Stimulated activated CD4-positive, alpha-beta T cell treated with anti-CD3 and anti-CD28 coated beads, Interleukin-15, amount 100 ng/mL, for 48 hours (primary cell): ENCODE results near the gene AKNA.
A peak's percentile ranks its signal among the peaks of the same experiment; 100 is the strongest.

Experiments
- DNase-seq, 2 donors: peaks; one replicate each; pipeline ENCODE4 v3.0.0-alpha.2; 2020; ENCODE audit warnings: low read depth in 2 of 2

The AKNA gene

GRCh38 chr9:114378016-114378415, 9.8 kb downstream of the AKNA start:
- DNase-seq, result no peak

- no peak for DNase-seq
Measured at GRCh38 chr9:114376586-114377445, 11.0 kb downstream of the AKNA start.

GRCh38 chr9:114375386-114376175, 12.2 kb downstream of the AKNA start:
- DNase-seq, result no peak

DNA sequence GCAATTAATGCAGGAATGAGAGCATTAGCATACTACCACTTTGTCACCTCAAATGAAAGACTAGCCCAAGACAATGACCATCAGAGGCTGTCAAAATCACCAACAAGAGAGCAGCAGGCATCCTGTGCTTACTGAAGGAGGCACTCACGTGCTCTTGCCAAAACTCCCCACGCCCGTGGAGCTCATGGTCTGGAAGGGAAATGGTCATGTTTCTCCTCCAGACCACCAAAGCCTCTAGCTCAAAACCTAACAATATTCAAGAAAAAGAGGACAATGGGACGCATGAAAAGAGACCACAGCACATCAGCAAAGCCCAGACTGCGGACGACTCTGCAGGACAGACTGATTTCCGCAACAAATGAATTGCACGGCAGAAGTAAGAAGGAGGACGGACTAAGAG, 12.8 kb downstream of the AKNA start:
- no peak for DNase-seq

- DNase-seq, result no peak
Measured at GRCh38 chr9:114373960-114374730, 13.6 kb downstream of the AKNA start.

GRCh38 chr9:114372921-114373448, 14.8 kb downstream of the AKNA start:
- peak; percentile 64 to 67 for DNase-seq

GRCh38 chr9:114371973-114372917, 15.5 kb downstream of the AKNA start:
- no peak for DNase-seq

- DNase-seq, result no peak
Measured at GRCh38 chr9:114371343-114371944, 16.3 kb downstream of the AKNA start.

DNA sequence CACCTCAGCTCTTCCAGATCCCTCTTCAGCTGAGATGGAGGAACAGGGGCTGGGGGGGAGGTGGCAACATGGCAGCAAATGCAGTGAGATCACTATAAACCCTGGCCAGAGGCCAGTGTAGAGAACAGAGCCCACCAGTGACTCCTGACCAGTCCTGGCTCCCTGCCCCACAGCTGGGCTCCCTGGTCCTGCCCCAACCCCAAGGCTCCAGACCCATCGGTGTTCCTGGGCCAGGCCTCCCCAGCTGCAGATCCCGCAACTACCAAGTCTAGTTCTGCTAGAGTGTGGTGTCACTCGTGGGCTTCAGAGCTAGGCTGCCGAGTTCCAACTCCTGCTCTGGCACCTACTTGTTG, 16.8 kb downstream of the AKNA start:
- no peak for DNase-seq

DNA sequence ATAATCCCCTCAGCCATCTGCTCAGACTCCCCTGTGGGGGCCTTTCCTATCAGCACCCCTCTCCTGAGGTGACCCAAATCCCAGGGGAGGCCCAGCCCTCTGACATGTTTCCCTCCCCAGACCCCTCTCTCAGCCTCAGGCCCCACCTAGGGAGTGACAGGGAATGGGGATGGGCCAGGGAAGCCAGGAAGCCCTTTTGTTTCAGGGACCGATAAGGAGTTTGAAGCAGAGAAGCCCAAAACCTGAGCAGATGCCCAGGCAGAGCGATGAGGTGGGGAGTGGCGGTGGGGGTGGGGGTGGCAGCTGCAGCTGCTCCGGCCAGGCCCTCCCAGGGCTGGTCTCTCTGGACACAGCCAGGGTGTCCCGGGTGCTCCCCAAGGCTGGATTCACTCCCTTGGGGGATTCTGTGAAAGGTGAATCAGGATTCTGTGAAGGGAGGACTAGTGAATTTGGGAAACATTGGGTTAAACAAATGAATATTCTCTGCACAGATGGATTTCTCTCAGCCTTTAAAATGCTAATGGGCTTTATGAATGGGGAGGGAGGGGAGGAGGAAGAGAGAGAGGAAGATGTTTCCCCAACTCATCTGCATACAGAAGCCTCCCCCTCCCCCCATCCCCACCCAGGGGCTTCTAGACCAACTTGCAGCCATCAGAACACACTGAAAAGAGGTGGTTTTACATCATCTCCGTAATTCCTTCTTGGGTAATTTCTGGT, 17.4 kb downstream of the AKNA start:
- no peak for DNase-seq

- no peak for DNase-seq
Measured at GRCh38 chr9:114369216-114370130, 18.3 kb downstream of the AKNA start.

GRCh38 chr9:114367772-114368569, 19.8 kb downstream of the AKNA start:
- DNase-seq, result no peak

DNA sequence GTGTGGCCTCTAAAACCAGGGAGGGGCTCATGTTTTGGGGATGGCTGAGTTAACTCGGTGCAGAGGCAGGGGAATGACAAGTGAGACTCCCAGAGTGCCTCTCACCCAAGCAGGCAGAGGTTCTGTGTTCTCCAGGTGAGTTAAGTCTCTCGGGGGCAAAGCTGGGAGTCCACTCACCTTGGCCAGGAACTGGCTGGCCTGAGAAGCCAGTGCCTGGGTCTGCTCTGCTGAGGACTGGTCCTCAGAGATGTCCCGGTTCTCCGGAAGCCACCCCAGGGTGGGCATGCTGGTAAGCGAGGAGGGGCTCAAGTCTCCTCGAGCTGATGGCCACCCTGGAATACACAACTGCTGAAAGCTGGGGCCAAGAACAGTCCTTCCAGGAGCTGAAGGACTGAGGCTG, 20.4 kb downstream of the AKNA start:
- DNase-seq, result no peak

- no peak for DNase-seq
Measured at GRCh38 chr9:114366334-114367128, 21.3 kb downstream of the AKNA start.

GRCh38 chr9:114365194-114365593, 22.6 kb downstream of the AKNA start:
- DNase-seq, result no peak

- no peak for DNase-seq
Measured at GRCh38 chr9:114364134-114365041, 23.4 kb downstream of the AKNA start.
